HepG2 (cell line): ENCODE results near the gene TNFRSF21. TPM values are rescaled to one million over a fixed set of nuclear protein-coding genes. Genes with fewer than 3 reads are reported as not detected.
A peak's percentile ranks its signal among the peaks of the same experiment; 100 is the strongest.

Experiments
- ATAC-seq: fragments of 200-7000 bp; cut with Tn5 transposase; 3 replicates; pipeline ENCODE4 v1.9.1; 2020; ENCODE audit warnings: mild to moderate bottlenecking, moderate library complexity
- BruUV-seq: library from RNA; stranded (reverse); fragments of 400-500 nt; replicated peaks from 2 replicates; lab custom pipeline; 2021; lab: Mats Ljungman, UMichigan
- CTCF ChIA-PET: fragments of 300-600 bp; formaldehyde crosslinking; extraction: SDS; loops from one replicate; lab custom pipeline; 2021; ENCODE audit warnings: low total read pairs, inconsistent platforms, low intra/inter-chr PET ratio; lab: Yijun Ruan, JAX
- POLR2A ChIA-PET: fragments of 350-600 bp; sonication (Branson Sonifier 250); formaldehyde crosslinking; loops from one replicate; lab custom pipeline; 2020; ENCODE audit warnings: antibody characterized with exemption, inconsistent platforms; lab: Yijun Ruan, JAX
- DNase-seq: peaks from one replicate; pipeline ENCODE4 v3.0.0-alpha.2; 2015; ENCODE audit warnings: low spot score
- FAIRE-seq: peaks from 3 replicates; lab custom pipeline; 2011; peaks lifted over from hg19 to GRCh38; lab: Jason Lieb, UNC
- H2AFZ ChIP-seq: one replicate; pipeline ENCODE4 v1.6.1; 2011; ENCODE audit warnings: low read length, inconsistent platforms
- H3K27ac ChIP-seq: fragments of 300-600 bp; 3 replicates; pipeline ENCODE4 v1.8.0; 2011; ENCODE audit warnings: mixed run types, mild to moderate bottlenecking, mixed read lengths, low read length, inconsistent platforms; ENCODE audit not compliant: insufficient read depth; ENCODE audit errors: extremely low read length
- H3K27me3 ChIP-seq, 2 experiments: fragments of 200-600 bp in 1 of 2; 2 replicates in 1 of 2; 3 replicates in 1 of 2; pipeline versions ENCODE4 v1.6.0 to v1.8.0; 2011; ENCODE audit warnings: low read length in 2 of 2, mild to moderate bottlenecking in 2 of 2, moderate library complexity in 2 of 2, inconsistent platforms in 1 of 2; ENCODE audit not compliant: insufficient read depth in 2 of 2, control insufficient read depth in 1 of 2
- H3K36me3 ChIP-seq, 2 experiments: fragments of 200-600 bp in 1 of 2; replicated peaks in 1 of 2; 2 replicates in 1 of 2; 3 replicates in 1 of 2; pipeline versions ENCODE4 v1.5.1 to v1.8.0; 2011; ENCODE audit warnings: low read length in 2 of 2, inconsistent platforms in 1 of 2; ENCODE audit not compliant: insufficient read depth in 2 of 2, control insufficient read depth in 1 of 2
- H3K4me1 ChIP-seq: 2 replicates; pipeline ENCODE4 v1.5.1; 2012; ENCODE audit warnings: low read length, inconsistent platforms; ENCODE audit not compliant: insufficient read depth
- H3K4me2 ChIP-seq: 2 replicates; pipeline ENCODE4 v1.6.0; 2011; ENCODE audit warnings: low read depth, low read length, inconsistent platforms
- H3K4me3 ChIP-seq, 3 experiments: fragments of 200-600 bp in 1 of 3; sonication (generic), shearing (Covaris generic) in 1 of 3; replicated peaks in 1 of 3; 2 replicates each; pipeline ENCODE4 v1.5.1; 2011 to 2016; ENCODE audit warnings: low read length in 3 of 3, inconsistent platforms in 2 of 3, low read depth in 2 of 3, mild to moderate bottlenecking in 2 of 3, control low read depth in 1 of 3, mixed read lengths in 1 of 3; ENCODE audit not compliant: insufficient read depth in 1 of 3
- H3K79me2 ChIP-seq: one replicate; pipeline ENCODE4 v1.6.1; 2011; ENCODE audit warnings: low read length, inconsistent platforms; ENCODE audit not compliant: insufficient read depth
- H3K9ac ChIP-seq: 2 replicates; pipeline ENCODE4 v1.6.0; 2011; ENCODE audit warnings: mild to moderate bottlenecking, low read depth, low read length, inconsistent platforms; ENCODE audit not compliant: insufficient read depth
- H3K9me3 ChIP-seq: 2 replicates; pipeline ENCODE4 v1.5.1; 2012; ENCODE audit warnings: mild to moderate bottlenecking, low read length
- H4K20me1 ChIP-seq: 2 replicates; pipeline ENCODE4 v1.6.0; 2011; ENCODE audit warnings: inconsistent platforms, mild to moderate bottlenecking, low read length, moderate library complexity; ENCODE audit not compliant: insufficient read depth
- RBM22 ChIP-seq: fragments of 200-400 bp; formaldehyde crosslinking; optimal IDR thresholded peaks from 2 replicates; pipeline ENCODE3; 2017; ENCODE audit warnings: mild to moderate bottlenecking, low read length, moderate library complexity
- RXRA ChIP-seq: sonication (generic); formaldehyde crosslinking; IDR thresholded peaks from 2 replicates; pipeline ENCODE4 v1.5.1; 2020; ENCODE audit warnings: missing genetic modification reagents
- SMARCC2 ChIP-seq: fragments of 450-650 bp; IDR thresholded peaks from 2 replicates; pipeline ENCODE4 v1.6.1; 2017; ENCODE audit warnings: antibody characterized with exemption, mild to moderate bottlenecking
- SOX6 ChIP-seq, 2 experiments: fragments of 450-650 bp in 1 of 2; sonication (generic) in 1 of 2; formaldehyde crosslinking in 1 of 2; IDR thresholded peaks; 2 replicates each; pipeline versions ENCODE4 v1.4.0 to v1.6.1; 2017 to 2020; ENCODE audit warnings: antibody characterized with exemption in 1 of 2, mild to moderate bottlenecking in 1 of 2, missing genetic modification reagents in 1 of 2
- SP1 ChIP-seq, 2 experiments: fragments of 450-650 bp in 1 of 2; sonication (generic) in 1 of 2; formaldehyde crosslinking in 1 of 2; IDR thresholded peaks; 2 replicates each; pipeline versions ENCODE4 v1.4.0 to v1.6.1; 2016 to 2020; ENCODE audit warnings: missing genetic modification reagents in 1 of 2
- TRIM22 ChIP-seq: fragments of 450-650 bp; IDR thresholded peaks from 2 replicates; pipeline ENCODE4 v1.6.1; 2017
- ZNF510 ChIP-seq: sonication (generic); formaldehyde crosslinking; IDR thresholded peaks from 2 replicates; pipeline ENCODE4 v1.4.0; 2020; ENCODE audit warnings: low read depth, mild to moderate bottlenecking, missing genetic modification reagents
- WGBS: methylation state at CpG from one replicate; pipeline ENCODE4 v1.1.6; 2017; ENCODE audit warnings: low lambda C conversion rate; 5-methylcytosine and 5-hydroxymethylcytosine counted together
- in situ Hi-C: cut with HindIII; loops from 2 replicates; pipeline ENCODE4 v1.10.0; 2017; ENCODE audit warnings: low pct_unique_long_range_greater_than_20kb; ENCODE audit not compliant: extremely low pct_ligation_motif_present
- intact Hi-C: fragments of 100-400 bp; cut with micrococcal nuclease; formaldehyde crosslinking; loops from one replicate; pipeline ENCODE4 v1.10.0; 2022; ENCODE audit not compliant: unreplicated experiment
- polyA plus RNA-seq, 8 experiments: library from polyadenylated mRNA; depleted of rRNA in 3 of 8; stranded (reverse) in 7 of 8; unstranded in 1 of 8; fragments of >200 nt; fragmentation: Illumina TruSeq in 4 of 8; extraction: Trizol in 4 of 8; gene quantifications; 2 replicates each; pipeline versions ENCODE4 v1.2.1 to v1.2.3, GENCODE V29; 2011 to 2016; ENCODE audit warnings: low read depth in 4 of 8, missing spikeins in 1 of 8, mixed read lengths in 1 of 8; ENCODE audit not compliant: insufficient read depth in 1 of 8
- total RNA-seq, 5 experiments: library from RNA; depleted of rRNA; stranded (reverse); fragments of >200 nt; fragmentation: Illumina TruSeq; extraction: Trizol; gene quantifications; 2 replicates each; pipeline ENCODE4 v1.2.3, GENCODE V29; 2016; ENCODE audit warnings: low read depth in 1 of 5
- TF ChIP-seq, protein P1 (sequence below): sonication (generic); formaldehyde crosslinking; IDR thresholded peaks from 2 replicates; pipeline ENCODE4 v1.9.0; 2021; ENCODE audit warnings: missing genetic modification reagents, mild to moderate bottlenecking, borderline replicate concordance
- TF ChIP-seq, protein P2 (sequence below): sonication (generic); formaldehyde crosslinking; IDR thresholded peaks from 2 replicates; pipeline ENCODE4 v1.4.0; 2020; ENCODE audit warnings: missing genetic modification reagents, borderline replicate concordance
- TF ChIP-seq, protein P3 (sequence below): sonication (generic); formaldehyde crosslinking; IDR thresholded peaks from 2 replicates; pipeline ENCODE4 v1.4.0; 2020; ENCODE audit warnings: missing genetic modification reagents

The TNFRSF21 gene
- total and polyA plus RNA-seq, 2 of the 13 experiments (the other 11 are each of a cell fraction or from before 2014, with no cell fraction given): 24.8 to 46.3 TPM

GRCh38 chr6:47248446-47248845 is 61.3 kb downstream of the TNFRSF21 start:
- Histone ChIP-seq H3K9ac (no peak overlapping the region), H3K4me3 (no peak overlapping the region), H3K36me3 (peaks cover 27 to 74% of the 10 kb centered on the region in 2 experiments), H3K27me3 (no peaks in the 10 kb centered on the region), H3K4me1 (peaks cover 32% of the 10 kb centered on the region), H4K20me1 (no peaks in the 10 kb centered on the region; the same call in none of the 2 replicates), H3K27ac (no peak overlapping the region), H3K9me3 (no peaks in the 10 kb centered on the region), H2AFZ (no peak overlapping the region), H3K79me2 (peaks cover 6% of the 10 kb centered on the region), H3K4me2 (no peak overlapping the region)
- FAIRE-seq (no peak), ATAC-seq (no peak), DNase-seq (no peak)
- in situ Hi-C loops: loop anchor here (10.0 kb wide), 1 partner anchor 144 kb away; no protein-coding TSS in a partner anchor
- CTCF ChIA-PET: no interaction called here
- TF ChIP-seq RBM22 (peak; percentile 82), SP1 (IDR thresholded peaks at IDR 0.05) (no peak), SP1 (CRISPR knock-in tag; IDR thresholded peaks at IDR 0.05) (no peak)
- intact Hi-C loops: loop anchor here (5.0 kb wide), 2 partner anchors 59 to 151 kb away; partner anchors contain the start of gene TNFRSF21
- WGBS: 80% methylated on average over 1 of the region's 1 CpG
- no TSS peak for BruUV-seq
- POLR2A ChIA-PET: no interaction called here

DNA sequence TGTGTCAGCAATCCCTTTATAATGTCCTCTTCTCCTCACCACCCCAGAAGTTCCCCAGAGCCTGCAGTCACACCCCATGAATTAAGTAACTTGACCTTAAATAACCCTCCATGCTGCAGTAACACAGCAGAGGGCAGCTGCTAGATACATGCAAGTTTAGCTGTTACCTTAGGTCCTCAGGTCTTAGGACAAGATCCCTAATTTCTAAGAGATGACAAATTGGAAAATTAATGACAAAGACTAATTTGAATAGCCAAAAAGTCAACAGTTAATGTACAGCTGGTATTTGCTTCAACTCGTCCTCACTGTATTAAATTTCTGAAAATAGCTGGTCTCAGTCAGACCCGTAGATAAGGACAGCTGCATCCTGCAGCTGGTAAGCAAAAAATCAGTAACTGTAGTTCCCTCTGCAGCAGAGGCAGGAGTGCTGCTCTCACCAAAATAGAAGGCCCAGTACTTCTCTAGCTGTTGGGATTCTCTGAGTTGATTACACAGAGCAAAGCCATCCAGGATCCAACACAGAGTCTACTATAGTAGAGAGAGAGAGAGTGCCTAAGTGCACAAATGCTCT is 62.4 kb downstream of the TNFRSF21 start:
- ATAC-seq (peak; percentile 64), DNase-seq (no peak), FAIRE-seq (peak; percentile 40)
- H3K9ac ChIP-seq: no peak overlapping the region
- WGBS: 90% methylated on average over 2 of the region's 2 CpGs
- BruUV-seq: no TSS peak
- H3K4me2 ChIP-seq: no peak overlapping the region
- no peaks in the 10 kb centered on the region for H3K9me3 ChIP-seq
- H3K27ac ChIP-seq: no peak overlapping the region
- H3K4me1 ChIP-seq: peaks cover 32% of the 10 kb centered on the region
- peaks cover 6% of the 10 kb centered on the region for H3K79me2 ChIP-seq
- ChIA-PET POLR2A (no interaction called here), CTCF (no interaction called here)
- no peaks in the 10 kb centered on the region for H3K27me3 ChIP-seq
- H3K4me3 ChIP-seq: no peak overlapping the region
- in situ Hi-C loops: loop anchor here (10.0 kb wide), 1 partner anchor 143 kb away; no protein-coding TSS in a partner anchor
- H4K20me1 ChIP-seq: no peaks in the 10 kb centered on the region; the same call in none of the 2 replicates
- H3K36me3 ChIP-seq: peaks cover 15 to 68% of the 10 kb centered on the region in 2 experiments
- intact Hi-C loops: loop anchor here (5.0 kb wide), 2 partner anchors 60 to 150 kb away; partner anchors contain the start of gene TNFRSF21
- no peak overlapping the region for H2AFZ ChIP-seq
- TF ChIP-seq, protein P1, sequence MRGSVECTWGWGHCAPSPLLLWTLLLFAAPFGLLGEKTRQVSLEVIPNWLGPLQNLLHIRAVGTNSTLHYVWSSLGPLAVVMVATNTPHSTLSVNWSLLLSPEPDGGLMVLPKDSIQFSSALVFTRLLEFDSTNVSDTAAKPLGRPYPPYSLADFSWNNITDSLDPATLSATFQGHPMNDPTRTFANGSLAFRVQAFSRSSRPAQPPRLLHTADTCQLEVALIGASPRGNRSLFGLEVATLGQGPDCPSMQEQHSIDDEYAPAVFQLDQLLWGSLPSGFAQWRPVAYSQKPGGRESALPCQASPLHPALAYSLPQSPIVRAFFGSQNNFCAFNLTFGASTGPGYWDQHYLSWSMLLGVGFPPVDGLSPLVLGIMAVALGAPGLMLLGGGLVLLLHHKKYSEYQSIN (CRISPR knock-in tag): no peak
- no peak for TF ChIP-seq SMARCC2
- peak; percentile 23; the same call in 1 of the 2 replicates for TF ChIP-seq RXRA (CRISPR knock-in tag)
- TF ChIP-seq ZNF510: no peak
- TF ChIP-seq SOX6 (IDR thresholded peaks at IDR 0.05): no peak
- no peak for TF ChIP-seq SOX6 (CRISPR knock-in tag; IDR thresholded peaks at IDR 0.05)
- TF ChIP-seq, protein P2, sequence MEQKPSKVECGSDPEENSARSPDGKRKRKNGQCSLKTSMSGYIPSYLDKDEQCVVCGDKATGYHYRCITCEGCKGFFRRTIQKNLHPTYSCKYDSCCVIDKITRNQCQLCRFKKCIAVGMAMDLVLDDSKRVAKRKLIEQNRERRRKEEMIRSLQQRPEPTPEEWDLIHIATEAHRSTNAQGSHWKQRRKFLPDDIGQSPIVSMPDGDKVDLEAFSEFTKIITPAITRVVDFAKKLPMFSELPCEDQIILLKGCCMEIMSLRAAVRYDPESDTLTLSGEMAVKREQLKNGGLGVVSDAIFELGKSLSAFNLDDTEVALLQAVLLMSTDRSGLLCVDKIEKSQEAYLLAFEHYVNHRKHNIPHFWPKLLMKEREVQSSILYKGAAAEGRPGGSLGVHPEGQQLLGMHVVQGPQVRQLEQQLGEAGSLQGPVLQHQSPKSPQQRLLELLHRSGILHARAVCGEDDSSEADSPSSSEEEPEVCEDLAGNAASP (CRISPR knock-in tag): peak; percentile 94
- peak; percentile 77 for TF ChIP-seq RBM22
- TF ChIP-seq, protein P3, sequence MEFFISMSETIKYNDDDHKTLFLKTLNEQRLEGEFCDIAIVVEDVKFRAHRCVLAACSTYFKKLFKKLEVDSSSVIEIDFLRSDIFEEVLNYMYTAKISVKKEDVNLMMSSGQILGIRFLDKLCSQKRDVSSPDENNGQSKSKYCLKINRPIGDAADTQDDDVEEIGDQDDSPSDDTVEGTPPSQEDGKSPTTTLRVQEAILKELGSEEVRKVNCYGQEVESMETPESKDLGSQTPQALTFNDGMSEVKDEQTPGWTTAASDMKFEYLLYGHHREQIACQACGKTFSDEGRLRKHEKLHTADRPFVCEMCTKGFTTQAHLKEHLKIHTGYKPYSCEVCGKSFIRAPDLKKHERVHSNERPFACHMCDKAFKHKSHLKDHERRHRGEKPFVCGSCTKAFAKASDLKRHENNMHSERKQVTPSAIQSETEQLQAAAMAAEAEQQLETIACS (CRISPR knock-in tag): no peak
- TF ChIP-seq TRIM22: no peak
